Smooth muscle cell (in vitro differentiated cells): ENCODE data around the gene TRAF4. TPM values are rescaled to one million over a fixed set of nuclear protein-coding genes. Genes with fewer than 3 reads are reported as not detected.
"Not testable (repeated sequence)": the region's sequence is repeated elsewhere in the genome, so short reads cannot be mapped to it uniquely, and the experiment has no call there.

ENCODE experiments used
- DNase-seq: peaks from one replicate; lab custom pipeline; 2025; ENCODE audit not compliant: unreplicated experiment; lab: John Stamatoyannopoulos, UW
- H2AFZ ChIP-seq: fragments of 200-600 bp; sonication (generic); 2 replicates; pipeline ENCODE4 v1.6.0; 2016; ENCODE audit warnings: antibody characterized with exemption, low read depth, mild to moderate bottlenecking
- H3F3A ChIP-seq: fragments of 200-600 bp; sonication (generic); 2 replicates; pipeline ENCODE4 v1.6.0; 2017; ENCODE audit warnings: antibody characterized with exemption, low read depth
- H3K27ac ChIP-seq: fragments of 200-600 bp; sonication (generic); 2 replicates; pipeline ENCODE4 v1.5.1; 2016; ENCODE audit warnings: low read depth, mild to moderate bottlenecking
- H3K27me3 ChIP-seq: fragments of 200-600 bp; sonication (generic); 2 replicates; pipeline ENCODE4 v1.6.1; 2016; ENCODE audit warnings: low read depth, mild to moderate bottlenecking
- H3K36me3 ChIP-seq: fragments of 200-600 bp; sonication (generic); 2 replicates; pipeline ENCODE4 v1.5.1; 2016; ENCODE audit warnings: low read depth
- H3K4me1 ChIP-seq: fragments of 200-600 bp; sonication (generic); 2 replicates; pipeline ENCODE4 v1.5.1; 2016; ENCODE audit warnings: low read depth
- H3K4me2 ChIP-seq: fragments of 200-600 bp; sonication (generic); 2 replicates; pipeline ENCODE4 v1.6.0; 2016; ENCODE audit warnings: mild to moderate bottlenecking
- H3K4me3 ChIP-seq: fragments of 200-600 bp; sonication (generic); 2 replicates; pipeline ENCODE4 v1.5.1; 2016; ENCODE audit warnings: mild to moderate bottlenecking
- H3K79me2 ChIP-seq: fragments of 200-600 bp; sonication (generic); 2 replicates; pipeline ENCODE4 v1.6.0; 2016; ENCODE audit warnings: low read depth, mild to moderate bottlenecking
- H3K9ac ChIP-seq: fragments of 200-600 bp; sonication (generic); 2 replicates; pipeline ENCODE4 v1.6.0; 2016; ENCODE audit warnings: low read depth
- H3K9me3 ChIP-seq: fragments of 200-600 bp; sonication (generic); replicated peaks from 2 replicates; pipeline ENCODE4 v1.5.1; 2016; ENCODE audit warnings: low read depth
- H4K20me1 ChIP-seq: fragments of 200-600 bp; sonication (generic); 2 replicates; pipeline ENCODE4 v1.6.0; 2016; ENCODE audit warnings: low read depth
- WGBS: methylation state at CpG from one replicate; pipeline ENCODE4 v1.1.7; 2016; ENCODE audit warnings: low lambda C conversion rate; 5-methylcytosine and 5-hydroxymethylcytosine counted together
- polyA plus RNA-seq: library from polyadenylated mRNA; unstranded; fragments of >200 nt; fragmentation: Nextera tagmentation; extraction: Ambion mirVana; gene quantifications from 2 replicates; pipeline ENCODE4 v1.2.1, GENCODE V29; 2016
- total RNA-seq: library from RNA; depleted of rRNA; stranded (reverse); fragments of >200 nt; gene quantifications from 2 replicates; pipeline ENCODE4 v1.2.3, GENCODE V29; 2014
- TF ChIP-seq, protein P1 (sequence below): fragments of 200-600 bp; sonication (generic); IDR thresholded peaks from 2 replicates; pipeline ENCODE4 v1.5.1; 2017; ENCODE audit warnings: borderline replicate concordance, mild to moderate bottlenecking, antibody characterized with exemption; ENCODE audit not compliant: insufficient read depth, poor library complexity, severe bottlenecking

Gene TRAF4
- total and polyA plus RNA-seq, 2 experiments from 2014 or later, result 47.5 to 97.0 TPM

- Histone ChIP-seq H3K79me2 (peaks cover 71% of the 10 kb centered on the region), H3K9ac (no peak overlapping the region), H3K9me3 (no peaks in the 10 kb centered on the region), H3K4me2 (no peak overlapping the region), H3K36me3 (no peaks in the 10 kb centered on the region), H3K27ac (no peak overlapping the region), H2AFZ (no peak overlapping the region), H3K4me1 (no peaks in the 10 kb centered on the region), H3F3A (no peaks in the 10 kb centered on the region), H3K27me3 (no peaks in the 10 kb centered on the region), H4K20me1 (peaks cover 94% of the 10 kb centered on the region), H3K4me3 (no peak overlapping the region)
- no peak for DNase-seq
- 91% methylated on average over 3 of the region's 3 CpGs for whole genome bisulfite sequencing
- TF ChIP-seq, protein P1, sequence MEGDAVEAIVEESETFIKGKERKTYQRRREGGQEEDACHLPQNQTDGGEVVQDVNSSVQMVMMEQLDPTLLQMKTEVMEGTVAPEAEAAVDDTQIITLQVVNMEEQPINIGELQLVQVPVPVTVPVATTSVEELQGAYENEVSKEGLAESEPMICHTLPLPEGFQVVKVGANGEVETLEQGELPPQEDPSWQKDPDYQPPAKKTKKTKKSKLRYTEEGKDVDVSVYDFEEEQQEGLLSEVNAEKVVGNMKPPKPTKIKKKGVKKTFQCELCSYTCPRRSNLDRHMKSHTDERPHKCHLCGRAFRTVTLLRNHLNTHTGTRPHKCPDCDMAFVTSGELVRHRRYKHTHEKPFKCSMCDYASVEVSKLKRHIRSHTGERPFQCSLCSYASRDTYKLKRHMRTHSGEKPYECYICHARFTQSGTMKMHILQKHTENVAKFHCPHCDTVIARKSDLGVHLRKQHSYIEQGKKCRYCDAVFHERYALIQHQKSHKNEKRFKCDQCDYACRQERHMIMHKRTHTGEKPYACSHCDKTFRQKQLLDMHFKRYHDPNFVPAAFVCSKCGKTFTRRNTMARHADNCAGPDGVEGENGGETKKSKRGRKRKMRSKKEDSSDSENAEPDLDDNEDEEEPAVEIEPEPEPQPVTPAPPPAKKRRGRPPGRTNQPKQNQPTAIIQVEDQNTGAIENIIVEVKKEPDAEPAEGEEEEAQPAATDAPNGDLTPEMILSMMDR, result no peak
Observed at GRCh38 chr17:28774206-28774605, 30.4 kb downstream of the TRAF4 start.

DNA sequence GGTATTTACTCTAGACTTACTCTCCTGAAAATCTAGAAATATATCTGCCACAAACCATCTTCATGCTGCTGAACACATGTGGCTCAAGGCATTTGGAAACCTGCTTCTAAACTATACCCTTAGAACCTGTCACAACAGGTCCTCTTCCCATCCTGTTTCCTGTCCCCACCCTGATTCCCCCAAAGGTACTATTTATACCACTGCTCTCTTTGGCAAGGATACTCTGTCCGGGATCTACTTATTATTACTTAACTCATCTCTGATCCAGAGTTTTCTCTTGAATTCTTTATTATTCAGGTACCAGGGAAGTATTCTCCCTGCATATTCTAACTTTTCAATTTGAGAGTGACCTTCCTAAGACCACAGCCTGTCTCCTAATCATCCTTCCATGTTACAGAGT is 33.4 kb downstream of the TRAF4 start:
- DNase-seq, result no peak
- Histone ChIP-seq H3K36me3 (no peaks in the 10 kb centered on the region), H3K4me3 (no peak overlapping the region), H3K27ac (no peak overlapping the region), H3K4me2 (no peak overlapping the region), H2AFZ (no peak overlapping the region), H3K4me1 (no peaks in the 10 kb centered on the region), H3F3A (no peaks in the 10 kb centered on the region), H3K9ac (no peak overlapping the region), H3K27me3 (no peaks in the 10 kb centered on the region), H3K9me3 (no peaks in the 10 kb centered on the region), H4K20me1 (peaks cover 95% of the 10 kb centered on the region), H3K79me2 (peaks cover 72% of the 10 kb centered on the region)
- TF ChIP-seq, protein P1, result no peak
- 90% methylated on average over 1 of the region's 1 CpG for WGBS

DNA sequence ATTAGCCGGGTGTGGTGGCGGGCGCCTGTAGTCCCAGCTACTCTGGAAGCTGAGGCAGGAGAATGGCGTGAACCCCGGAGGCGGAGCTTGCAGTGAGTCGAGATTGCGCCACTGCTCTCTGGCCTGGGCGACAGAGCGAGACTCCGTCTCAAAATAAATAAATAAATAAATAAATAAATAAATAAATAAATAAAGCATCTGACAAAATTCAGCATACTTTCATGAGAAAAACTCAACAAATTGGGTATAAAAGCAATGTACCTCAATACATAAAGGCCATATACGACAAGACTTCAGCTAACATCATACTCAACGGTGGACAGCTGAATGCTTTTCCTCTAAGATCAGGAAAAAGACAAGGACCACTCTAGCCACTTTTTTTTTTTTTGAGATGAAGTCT is 35.8 kb downstream of the TRAF4 start:
- H2AFZ ChIP-seq, H3F3A ChIP-seq, DNase-seq, H3K9me3 ChIP-seq, H3K27ac ChIP-seq, H3K4me3 ChIP-seq, H3K4me1 ChIP-seq, H3K4me2 ChIP-seq, H3K36me3 ChIP-seq, H3K27me3 ChIP-seq, H3K9ac ChIP-seq: not testable (repeated sequence)
- WGBS, result 97% methylated on average over 13 of the region's 13 CpGs
- Histone ChIP-seq H4K20me1 (peaks cover 94% of the 10 kb centered on the region), H3K79me2 (peaks cover 63% of the 10 kb centered on the region)

- no peak overlapping the region for H2AFZ ChIP-seq
- H3K4me1 ChIP-seq, result no peaks in the 10 kb centered on the region
- TF ChIP-seq, protein P1, result no peak
- H3K4me2 ChIP-seq, result no peak overlapping the region
- no peak overlapping the region for H3K27ac ChIP-seq
- H4K20me1 ChIP-seq, result peaks cover 96% of the 10 kb centered on the region
- DNase-seq, result no peak
- no peak overlapping the region for H3K9ac ChIP-seq
- no peaks in the 10 kb centered on the region for H3K36me3 ChIP-seq
- H3F3A ChIP-seq, result no peaks in the 10 kb centered on the region
- H3K9me3 ChIP-seq, result no peaks in the 10 kb centered on the region
- no peaks in the 10 kb centered on the region for H3K27me3 ChIP-seq
- H3K79me2 ChIP-seq, result peaks cover 62% of the 10 kb centered on the region
- H3K4me3 ChIP-seq, result no peak overlapping the region
- 97% methylated on average over 3 of the region's 3 CpGs for WGBS
Observed at GRCh38 chr17:28783161-28783560, 39.4 kb downstream of the TRAF4 start.
